Keratinocyte (primary cell): ENCODE measurements around the gene ANGPTL2. TPM values are rescaled to one million over a fixed set of nuclear protein-coding genes. Genes with fewer than 3 reads are reported as not detected.

ENCODE experiments used
- DNase-seq: peaks from one replicate; pipeline ENCODE4 v3.0.0-alpha.2; 2011; ENCODE audit warnings: low read depth, missing footprints, low spot score
- FAIRE-seq: peaks from 2 replicates; lab custom pipeline; 2011; peaks lifted over from hg19 to GRCh38; lab: Jason Lieb, UNC
- H2AFZ ChIP-seq: 2 replicates; pipeline ENCODE4 v1.6.0; 2012; ENCODE audit warnings: low read length, control low read depth, inconsistent platforms; ENCODE audit not compliant: control insufficient read depth
- H3K27ac ChIP-seq: 2 replicates; pipeline ENCODE4 v1.5.1; 2011; ENCODE audit warnings: low read length; ENCODE audit not compliant: control insufficient read depth, insufficient read depth
- H3K27me3 ChIP-seq: 3 replicates; pipeline ENCODE4 v1.6.0; 2011; ENCODE audit warnings: low read length; ENCODE audit not compliant: control insufficient read depth, insufficient read depth; ENCODE audit errors: extremely low read depth
- H3K36me3 ChIP-seq, 2 experiments: 2 replicates in 1 of 2; 3 replicates in 1 of 2; pipeline ENCODE4 v1.5.1; 2011; ENCODE audit warnings: low read length in 2 of 2, mild to moderate bottlenecking in 1 of 2; ENCODE audit not compliant: control insufficient read depth in 2 of 2, insufficient read depth in 2 of 2; ENCODE audit errors: extremely low read depth in 1 of 2
- H3K4me1 ChIP-seq: 3 replicates; pipeline ENCODE4 v1.5.1; 2011; ENCODE audit warnings: low read length; ENCODE audit not compliant: control insufficient read depth, insufficient read depth; ENCODE audit errors: extremely low read depth
- H3K4me2 ChIP-seq: 3 replicates; pipeline ENCODE4 v1.6.0; 2011; ENCODE audit warnings: low read depth, low read length; ENCODE audit not compliant: control insufficient read depth, insufficient read depth; ENCODE audit errors: extremely low read depth
- H3K4me3 ChIP-seq, 3 experiments: fragments of 200-600 bp in 1 of 3; sonication (generic) in 1 of 3; 2 replicates in 2 of 3; 3 replicates in 1 of 3; pipeline ENCODE4 v1.5.1; 2011 to 2016; ENCODE audit warnings: low read length in 3 of 3, mild to moderate bottlenecking in 3 of 3, control low read depth in 2 of 3, inconsistent platforms in 1 of 3, low read depth in 1 of 3, mixed read lengths in 1 of 3, mixed run types in 1 of 3, moderate library complexity in 1 of 3; ENCODE audit not compliant: control insufficient read depth in 2 of 3, insufficient read depth in 2 of 3; ENCODE audit errors: extremely low read depth in 1 of 3
- H3K79me2 ChIP-seq: 2 replicates; pipeline ENCODE4 v1.6.0; 2012; ENCODE audit warnings: low read length; ENCODE audit not compliant: control insufficient read depth, insufficient read depth
- H3K9ac ChIP-seq: 3 replicates; pipeline ENCODE4 v1.6.0; 2011; ENCODE audit warnings: low read length; ENCODE audit not compliant: control insufficient read depth, insufficient read depth; ENCODE audit errors: extremely low read depth
- H3K9me1 ChIP-seq: 3 replicates; pipeline ENCODE4 v1.6.0; 2011; ENCODE audit warnings: low read length; ENCODE audit not compliant: control insufficient read depth, insufficient read depth; ENCODE audit errors: extremely low read depth
- H3K9me3 ChIP-seq: 2 replicates; pipeline ENCODE4 v1.5.1; 2012; ENCODE audit warnings: low read depth, low read length; ENCODE audit not compliant: control insufficient read depth
- H4K20me1 ChIP-seq: 3 replicates; pipeline ENCODE4 v1.6.0; 2011; ENCODE audit warnings: low read length; ENCODE audit not compliant: control insufficient read depth, insufficient read depth; ENCODE audit errors: extremely low read depth
- EZH2 ChIP-seq: IDR thresholded peaks from one replicate; pipeline ENCODE4 v1.6.1; 2012; ENCODE audit warnings: inconsistent platforms, mild to moderate bottlenecking, low read length, moderate library complexity
- dilution Hi-C: fragments of 300-500 bp; cut with MboI; formaldehyde crosslinking; loops from one replicate; pipeline ENCODE4 v1.7.0; 2020; ENCODE audit warnings: low sequenced_read_pairs; ENCODE audit not compliant: extremely low pct_ligation_motif_present
- polyA plus RNA-seq, 5 experiments: library from polyadenylated mRNA; depleted of rRNA in 3 of 5; stranded (reverse) in 3 of 5; stranded (forward) in 1 of 5; unstranded in 1 of 5; fragments of >200 nt; gene quantifications; 1 replicate in 1 of 5; 2 replicates in 3 of 5; 3 replicates in 1 of 5; pipeline versions ENCODE4 v1.2.1 to v1.2.3, GENCODE V29; 2011 to 2012; ENCODE audit warnings: missing spikeins in 2 of 5, low read depth in 1 of 5, low replicate concordance in 1 of 5
- TF ChIP-seq, protein P1 (sequence below), 3 experiments: IDR thresholded peaks in 1 of 3; conservative IDR thresholded peaks in 1 of 3; optimal IDR thresholded peaks in 1 of 3; 2 replicates in 2 of 3; 3 replicates in 1 of 3; pipeline versions ENCODE3 to v1.5.1; 2011; ENCODE audit warnings: low read length in 3 of 3, mild to moderate bottlenecking in 3 of 3, moderate library complexity in 2 of 3, control low read depth in 1 of 3, inconsistent platforms in 1 of 3; ENCODE audit not compliant: insufficient read depth in 2 of 3; ENCODE audit errors: extremely low read depth in 1 of 3

Gene ANGPTL2
- polyA plus RNA-seq, 1 donor (not counting 4 experiments of a cell fraction or from before 2014, with no cell fraction given) = 0.18 TPM

DNA sequence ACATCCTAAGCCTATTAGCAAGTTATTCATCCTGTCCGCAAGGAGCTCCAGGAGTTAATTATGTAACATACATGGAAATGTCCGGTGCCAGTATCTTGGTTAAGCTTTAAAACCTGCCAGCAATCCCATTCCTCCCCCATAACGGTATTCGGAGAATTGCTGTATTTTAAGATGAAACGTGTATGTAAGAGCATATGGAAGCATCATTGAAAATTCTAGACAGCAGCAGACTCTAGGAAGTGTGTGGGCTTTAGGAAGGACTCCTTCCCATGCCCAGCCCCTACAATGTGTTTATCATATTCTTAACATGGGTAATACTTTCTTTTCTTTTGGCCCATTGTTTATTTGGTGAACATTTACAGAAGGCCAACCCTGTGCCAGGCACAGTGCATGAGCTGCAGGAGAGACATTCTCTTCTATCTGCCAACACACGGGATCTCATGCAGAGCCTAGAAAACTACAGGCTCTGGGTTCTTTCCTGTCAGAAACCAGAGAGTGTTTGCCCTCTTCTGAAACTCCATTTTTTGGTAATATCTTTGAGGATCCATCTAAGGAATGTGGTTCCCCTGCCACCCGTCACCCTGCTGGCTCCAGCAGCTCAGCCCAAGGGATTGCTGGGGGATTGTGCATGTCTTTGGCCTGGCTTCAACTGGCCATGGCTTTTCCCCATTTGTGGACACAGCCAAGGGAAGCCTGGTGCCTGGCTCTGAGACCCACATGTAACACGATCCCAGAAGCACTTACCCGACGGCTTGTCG is 15.1 kb downstream of the ANGPTL2 start:
- no peak overlapping the region for H3K4me2 ChIP-seq
- H3K9me1 ChIP-seq = no peaks in the 10 kb centered on the region
- H2AFZ ChIP-seq = no peak overlapping the region
- no peak overlapping the region for H3K4me3 ChIP-seq
- H3K79me2 ChIP-seq = no peaks in the 10 kb centered on the region
- no peaks in the 10 kb centered on the region for H3K36me3 ChIP-seq
- H3K9me3 ChIP-seq = no peaks in the 10 kb centered on the region
- no peak overlapping the region for H3K9ac ChIP-seq
- no peaks in the 10 kb centered on the region for H4K20me1 ChIP-seq
- TF ChIP-seq, protein P1, sequence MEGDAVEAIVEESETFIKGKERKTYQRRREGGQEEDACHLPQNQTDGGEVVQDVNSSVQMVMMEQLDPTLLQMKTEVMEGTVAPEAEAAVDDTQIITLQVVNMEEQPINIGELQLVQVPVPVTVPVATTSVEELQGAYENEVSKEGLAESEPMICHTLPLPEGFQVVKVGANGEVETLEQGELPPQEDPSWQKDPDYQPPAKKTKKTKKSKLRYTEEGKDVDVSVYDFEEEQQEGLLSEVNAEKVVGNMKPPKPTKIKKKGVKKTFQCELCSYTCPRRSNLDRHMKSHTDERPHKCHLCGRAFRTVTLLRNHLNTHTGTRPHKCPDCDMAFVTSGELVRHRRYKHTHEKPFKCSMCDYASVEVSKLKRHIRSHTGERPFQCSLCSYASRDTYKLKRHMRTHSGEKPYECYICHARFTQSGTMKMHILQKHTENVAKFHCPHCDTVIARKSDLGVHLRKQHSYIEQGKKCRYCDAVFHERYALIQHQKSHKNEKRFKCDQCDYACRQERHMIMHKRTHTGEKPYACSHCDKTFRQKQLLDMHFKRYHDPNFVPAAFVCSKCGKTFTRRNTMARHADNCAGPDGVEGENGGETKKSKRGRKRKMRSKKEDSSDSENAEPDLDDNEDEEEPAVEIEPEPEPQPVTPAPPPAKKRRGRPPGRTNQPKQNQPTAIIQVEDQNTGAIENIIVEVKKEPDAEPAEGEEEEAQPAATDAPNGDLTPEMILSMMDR (optimal IDR thresholded peaks at IDR 0.05 in 1 of 3, IDR thresholded peaks at IDR 0.05 in 1 of 3, conservative IDR thresholded peaks at IDR 0.05 in 1 of 3; ENCODE audit: extremely low read depth in 1 of 3, insufficient read depth in 2 of 3, low read length in 3 of 3) = no peak
- no peak for TF ChIP-seq EZH2
- dilution Hi-C loops = no loop called here
- FAIRE-seq (no peak), DNase-seq (no peak)
- H3K27ac ChIP-seq = no peak overlapping the region
- no peaks in the 10 kb centered on the region for H3K27me3 ChIP-seq
- peaks cover 10% of the 10 kb centered on the region for H3K4me1 ChIP-seq

DNA sequence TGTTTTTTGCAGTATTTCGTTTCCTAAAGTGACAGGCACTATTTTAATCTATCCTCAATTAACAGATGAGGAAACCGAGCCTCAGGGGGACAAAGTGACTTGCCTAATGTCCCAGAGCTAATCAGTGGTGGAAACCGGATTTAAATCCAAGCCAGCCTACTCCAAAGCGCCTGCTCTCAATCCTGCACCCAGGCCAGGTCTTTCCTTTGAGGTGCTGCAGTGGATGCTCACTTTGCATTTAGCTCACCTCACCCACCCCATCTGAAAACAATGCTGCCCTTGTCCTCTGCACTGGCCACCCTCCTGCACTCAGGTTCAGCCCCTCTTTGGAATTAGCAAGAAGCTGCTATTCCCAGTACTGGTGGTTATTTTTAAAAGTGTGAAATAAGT is 16.0 kb downstream of the ANGPTL2 start:
- Histone ChIP-seq H3K9me1 (no peaks in the 10 kb centered on the region), H3K9ac (no peak overlapping the region), H4K20me1 (no peaks in the 10 kb centered on the region), H3K4me1 (peaks cover 8% of the 10 kb centered on the region), H3K36me3 (no peaks in the 10 kb centered on the region), H3K27me3 (no peaks in the 10 kb centered on the region), H3K79me2 (no peaks in the 10 kb centered on the region), H2AFZ (no peak overlapping the region), H3K9me3 (no peaks in the 10 kb centered on the region), H3K27ac (no peak overlapping the region), H3K4me2 (no peak overlapping the region), H3K4me3 (no peak overlapping the region)
- TF ChIP-seq, protein P1 (optimal IDR thresholded peaks at IDR 0.05 in 1 of 3, IDR thresholded peaks at IDR 0.05 in 1 of 3, conservative IDR thresholded peaks at IDR 0.05 in 1 of 3; ENCODE audit: extremely low read depth in 1 of 3, insufficient read depth in 2 of 3, low read length in 3 of 3) = no peak
- no peak for TF ChIP-seq EZH2
- DNase-seq = no peak
- dilution Hi-C loops = no loop called here
- no peak for FAIRE-seq
